SU-DHL-6 (cell line): ENCODE measurements around the gene NCKAP5.

Experiments
- H2AFZ ChIP-seq: fragments of 200-600 bp; sonication (generic); 2 replicates; pipeline ENCODE4 v1.6.1; 2014; ENCODE audit warnings: low read depth, mild to moderate bottlenecking, moderate library complexity, mixed read lengths, antibody characterized with exemption, low read length; ENCODE audit not compliant: severe bottlenecking
- H3F3A ChIP-seq: fragments of 200-600 bp; shearing (Covaris generic); 2 replicates; pipeline ENCODE4 v1.6.0; 2016; ENCODE audit warnings: antibody characterized with exemption, mild to moderate bottlenecking; ENCODE audit not compliant: insufficient read depth
- H3K27ac ChIP-seq: fragments of 200-600 bp; sonication (generic); 2 replicates; pipeline ENCODE4 v1.5.1; 2016; ENCODE audit warnings: low read depth, mild to moderate bottlenecking, low read length, moderate library complexity, mixed read lengths
- H3K27me3 ChIP-seq: fragments of 200-600 bp; sonication (generic), shearing (Covaris generic); 2 replicates; pipeline ENCODE4 v1.6.0; 2014; ENCODE audit warnings: mild to moderate bottlenecking, low read length
- H3K36me3 ChIP-seq: fragments of 200-600 bp; sonication (generic); 2 replicates; pipeline ENCODE4 v1.6.1; 2014; ENCODE audit warnings: mild to moderate bottlenecking, low read length, mixed read lengths
- H3K4me2 ChIP-seq: fragments of 300-600, 200-600 bp; shearing (Covaris generic), sonication (generic); 2 replicates; pipeline ENCODE4 v1.6.0; 2014; ENCODE audit warnings: low read length, low read depth, mild to moderate bottlenecking; ENCODE audit not compliant: poor library complexity, severe bottlenecking
- H3K4me3 ChIP-seq: fragments of 200-600 bp; sonication (generic); 2 replicates; pipeline ENCODE4 v1.5.1; 2014; ENCODE audit warnings: antibody characterized with exemption, low read length, mild to moderate bottlenecking, mixed read lengths; ENCODE audit not compliant: insufficient read depth, poor library complexity, severe bottlenecking
- H3K79me2 ChIP-seq: fragments of 200-600 bp; sonication (generic); 2 replicates; pipeline ENCODE4 v1.6.1; 2014; ENCODE audit warnings: mild to moderate bottlenecking, low read length, moderate library complexity; ENCODE audit not compliant: insufficient read depth
- H3K9ac ChIP-seq: fragments of 200-600 bp; sonication (generic); 2 replicates; pipeline ENCODE4 v1.7.0; 2014; ENCODE audit warnings: mild to moderate bottlenecking, low read length
- H3K9me2 ChIP-seq: fragments of 200-600 bp; sonication (generic); replicated peaks from 2 replicates; pipeline ENCODE4 v1.6.1; 2014; ENCODE audit warnings: low read length; ENCODE audit not compliant: insufficient read depth
- H3K9me3 ChIP-seq: fragments of 200-600 bp; sonication (generic); 2 replicates; pipeline ENCODE4 v1.6.1; 2014; ENCODE audit warnings: low read length, mixed read lengths; ENCODE audit not compliant: insufficient read depth
- H4K20me1 ChIP-seq: fragments of 200-600 bp; sonication (generic); 2 replicates; pipeline ENCODE4 v1.6.1; 2014; ENCODE audit warnings: low read depth, mild to moderate bottlenecking, antibody characterized with exemption, low read length, moderate library complexity, mixed read lengths
- CTCF ChIP-seq: fragments of 200-600 bp; sonication (generic); IDR thresholded peaks from one replicate; pipeline ENCODE4 v1.5.1; 2017; ENCODE audit warnings: antibody characterized with exemption, mild to moderate bottlenecking, low read length, moderate library complexity; ENCODE audit not compliant: insufficient read depth, poor library complexity, severe bottlenecking
- EZH2phosphoT487 ChIP-seq: fragments of 200-600 bp; sonication (generic), shearing (Covaris generic); conservative IDR thresholded peaks from 2 replicates; pipeline ENCODE4 v1.6.1; 2018; ENCODE audit warnings: mild to moderate bottlenecking, antibody characterized with exemption, low read length, moderate library complexity, mixed read lengths

Gene NCKAP5

DNA sequence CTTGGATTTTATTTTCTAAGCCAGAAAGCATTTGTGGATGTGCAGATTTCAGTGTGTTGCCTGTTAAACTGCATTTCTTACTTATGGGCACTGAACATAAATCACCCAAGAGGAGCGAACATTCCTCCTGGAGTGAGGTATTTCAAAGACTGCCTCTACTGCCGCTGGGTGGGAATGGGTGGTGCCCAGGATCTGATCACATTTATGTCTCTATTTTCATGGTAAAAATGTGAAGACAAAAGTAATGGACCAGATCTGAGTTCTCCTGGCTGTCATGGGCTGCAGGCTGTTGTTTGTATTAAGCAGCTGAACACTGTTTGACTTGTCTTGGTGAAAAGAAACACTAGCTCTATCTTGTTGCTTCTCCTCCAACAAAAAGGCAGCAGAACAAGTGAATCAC is 251.7 kb downstream of the NCKAP5 start:
- Histone ChIP-seq H3K9me2 (no peaks in the 10 kb centered on the region), H3K9ac (no peak overlapping the region), H3F3A (no peaks in the 10 kb centered on the region), H3K36me3 (no peaks in the 10 kb centered on the region), H3K4me3 (no peak overlapping the region), H4K20me1 (no peaks in the 10 kb centered on the region), H3K27ac (no peak overlapping the region), H3K4me2 (no peak overlapping the region), H3K27me3 (no peaks in the 10 kb centered on the region), H3K9me3 (no peaks in the 10 kb centered on the region), H2AFZ (no peak overlapping the region), H3K79me2 (no peaks in the 10 kb centered on the region)
- TF ChIP-seq EZH2phosphoT487, result no peak
- TF ChIP-seq CTCF, result no peak

DNA sequence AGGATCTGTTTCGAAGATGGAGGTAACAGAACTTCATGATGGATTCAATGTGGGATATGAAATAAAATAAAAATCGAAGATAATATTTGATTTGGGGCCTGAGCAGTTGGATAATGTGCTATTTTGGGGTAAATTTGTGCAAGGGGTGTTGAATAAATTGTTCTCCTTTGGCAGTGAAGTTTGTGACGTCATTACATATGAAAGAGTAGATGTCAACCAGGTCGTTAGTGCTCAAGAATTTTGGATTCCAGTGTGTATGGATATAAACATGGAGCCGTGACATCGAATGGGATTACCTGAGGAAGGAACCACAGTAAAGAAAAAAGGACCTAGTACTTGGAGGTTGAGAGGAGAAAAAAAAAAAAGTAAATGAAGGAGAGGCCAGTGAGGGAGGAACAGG is 253.0 kb downstream of the NCKAP5 start:
- Histone ChIP-seq H3K9ac (no peak overlapping the region), H2AFZ (no peak overlapping the region), H3K4me2 (no peak overlapping the region), H3K79me2 (no peaks in the 10 kb centered on the region), H3K27me3 (no peaks in the 10 kb centered on the region), H3K27ac (no peak overlapping the region), H3F3A (no peaks in the 10 kb centered on the region), H3K36me3 (no peaks in the 10 kb centered on the region), H4K20me1 (no peaks in the 10 kb centered on the region), H3K9me2 (no peaks in the 10 kb centered on the region), H3K4me3 (no peak overlapping the region), H3K9me3 (no peaks in the 10 kb centered on the region)
- TF ChIP-seq EZH2phosphoT487 (no peak), CTCF (no peak)

DNA sequence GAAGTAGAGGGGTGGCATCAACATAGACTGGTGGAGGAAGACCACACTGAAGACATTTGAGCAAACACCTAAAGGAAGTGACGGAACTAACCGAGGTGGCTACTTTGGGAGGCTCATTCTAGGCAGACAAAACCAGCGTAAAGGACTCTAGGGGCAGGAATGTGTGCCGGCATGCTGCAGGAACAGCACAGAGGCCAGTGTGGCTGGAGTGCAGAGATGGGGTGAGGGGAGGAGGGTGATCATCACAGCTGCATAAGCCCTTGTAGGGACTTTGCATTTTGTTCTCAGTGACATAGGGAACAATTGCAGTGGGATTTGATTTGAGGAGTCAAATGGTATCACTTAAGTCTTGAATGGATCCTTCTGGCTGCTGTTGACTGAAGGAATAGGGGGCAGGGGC is 253.5 kb downstream of the NCKAP5 start:
- Histone ChIP-seq H3K79me2 (no peaks in the 10 kb centered on the region), H3K4me3 (no peak overlapping the region), H3K27ac (no peak overlapping the region), H2AFZ (no peak overlapping the region), H3F3A (no peaks in the 10 kb centered on the region), H3K9me3 (no peaks in the 10 kb centered on the region), H3K27me3 (no peaks in the 10 kb centered on the region), H3K36me3 (no peaks in the 10 kb centered on the region), H3K9me2 (no peaks in the 10 kb centered on the region), H3K4me2 (no peak overlapping the region), H4K20me1 (no peaks in the 10 kb centered on the region), H3K9ac (no peak overlapping the region)
- TF ChIP-seq CTCF (no peak), EZH2phosphoT487 (no peak)
